B cell (primary cell): ENCODE measurements around the gene YOD1. TPM values are rescaled to one million over a fixed set of nuclear protein-coding genes. Genes with fewer than 3 reads are reported as not detected.
"Not testable (repeated sequence)": the region's sequence is repeated elsewhere in the genome, so short reads cannot be mapped to it uniquely, and the experiment has no call there.

ENCODE experiments used
- ATAC-seq: fragments of 200-7000 bp; cut with Tn5 transposase; one replicate; pipeline ENCODE4 v1.10.0; 2021; ENCODE audit warnings: low read depth, mild to moderate bottlenecking, moderate number of reproducible peaks, moderate library complexity
- CTCF ChIA-PET: fragments of 350-600 bp; sonication (Branson Sonifier 250); formaldehyde crosslinking; loops from one replicate; lab custom pipeline; 2021; ENCODE audit warnings: antibody characterized with exemption, inconsistent platforms; lab: Charles Lee
- POLR2A ChIA-PET: fragments of 350-600 bp; sonication (Branson Sonifier 250); formaldehyde crosslinking; loops from one replicate; lab custom pipeline; 2021; ENCODE audit warnings: antibody characterized with exemption; lab: Charles Lee
- DNase-seq: peaks from one replicate; pipeline ENCODE4 v3.0.0; 2013
- H2AFZ ChIP-seq: 2 replicates; pipeline ENCODE4 v1.6.1; 2012; ENCODE audit warnings: mild to moderate bottlenecking, low read depth, low read length; ENCODE audit not compliant: insufficient read depth, poor library complexity, severe bottlenecking
- H3K27ac ChIP-seq, 2 donors: 1 replicate in 1 of 2; 2 replicates in 1 of 2; pipeline ENCODE4 v1.5.1; 2012 to 2013; ENCODE audit warnings: low read length in 2 of 2, mild to moderate bottlenecking in 2 of 2, moderate library complexity in 1 of 2
- H3K27me3 ChIP-seq, 4 experiments: fragments of 200-600 bp in 1 of 4; sonication (generic) in 1 of 4; replicated peaks in 1 of 4; 1 replicate in 2 of 4; 2 replicates in 2 of 4; pipeline versions ENCODE4 v1.6.1 to v1.7.0; 2013 to 2016; ENCODE audit warnings: low read length in 3 of 4, mild to moderate bottlenecking in 2 of 4, mixed read lengths in 1 of 4, moderate library complexity in 1 of 4; ENCODE audit not compliant: insufficient read depth in 4 of 4, control insufficient read depth in 3 of 4; ENCODE audit errors: control extremely low read depth in 1 of 4
- H3K36me3 ChIP-seq, 2 experiments: replicated peaks in 1 of 2; 1 replicate in 1 of 2; 2 replicates in 1 of 2; pipeline versions ENCODE4 v1.6.1 to v1.7.1; 2013; ENCODE audit warnings: low read length in 1 of 2; ENCODE audit not compliant: insufficient read depth in 2 of 2, control insufficient read depth in 1 of 2; ENCODE audit errors: control extremely low read depth in 1 of 2, extremely low read depth in 1 of 2
- H3K4me1 ChIP-seq, 2 donors: fragments of 200-600 bp in 1 of 2; sonication (generic) in 1 of 2; 1 replicate in 1 of 2; 2 replicates in 1 of 2; pipeline versions ENCODE4 v1.5.1 to v1.6.1; 2013 to 2017; ENCODE audit warnings: low read length in 2 of 2; ENCODE audit not compliant: control insufficient read depth in 2 of 2, insufficient read depth in 2 of 2
- H3K4me2 ChIP-seq: replicated peaks from 2 replicates; pipeline ENCODE3; 2012; ENCODE audit warnings: mild to moderate bottlenecking, low read depth, low read length; ENCODE audit not compliant: poor library complexity, severe bottlenecking
- H3K4me3 ChIP-seq, 5 experiments: fragments of 200-600 bp in 1 of 5; sonication (generic) in 1 of 5; 1 replicate in 3 of 5; 2 replicates in 2 of 5; pipeline versions ENCODE4 v1.5.1 to v1.7.0; 2011 to 2016; ENCODE audit warnings: low read length in 4 of 5, mild to moderate bottlenecking in 4 of 5, low read depth in 2 of 5, control low read depth in 1 of 5, moderate library complexity in 1 of 5; ENCODE audit not compliant: insufficient read depth in 1 of 5; ENCODE audit errors: control extremely low read depth in 1 of 5, extremely low read depth in 1 of 5
- H3K79me2 ChIP-seq: fragments of 200-600 bp; sonication (generic); one replicate; pipeline ENCODE4 v1.6.0; 2016; ENCODE audit warnings: low read length; ENCODE audit not compliant: control insufficient read depth, insufficient read depth
- H3K9ac ChIP-seq: fragments of 200-600 bp; sonication (generic); 2 replicates; pipeline ENCODE4 v1.6.1; 2017; ENCODE audit warnings: mild to moderate bottlenecking, low read length, moderate library complexity
- H3K9me3 ChIP-seq, 3 donors: one replicate each; pipeline versions ENCODE4 v1.6.1 to v1.7.1; 2013; ENCODE audit warnings: low read length in 2 of 3; ENCODE audit not compliant: control insufficient read depth in 2 of 3, insufficient read depth in 1 of 3; ENCODE audit errors: control extremely low read depth in 1 of 3
- H4K20me1 ChIP-seq: 2 replicates; pipeline ENCODE4 v1.6.0; 2012; ENCODE audit warnings: mild to moderate bottlenecking, low read length; ENCODE audit not compliant: insufficient read depth, control insufficient read depth, poor library complexity, severe bottlenecking
- H3K27ac Mint-ChIP-seq: one replicate; pipeline ENCODE4 v1.8.0; 2021; ENCODE audit warnings: mixed read lengths
- H3K27me3 Mint-ChIP-seq: one replicate; pipeline ENCODE4 v1.8.0; 2021; ENCODE audit warnings: mixed read lengths
- H3K4me1 Mint-ChIP-seq: one replicate; pipeline ENCODE4 v1.8.0; 2021; ENCODE audit warnings: mixed read lengths
- H3K4me3 Mint-ChIP-seq: one replicate; pipeline ENCODE4 v1.8.0; 2021; ENCODE audit warnings: mixed read lengths
- H3K9me3 Mint-ChIP-seq: one replicate; pipeline ENCODE4 v1.8.0; 2022; ENCODE audit warnings: mixed read lengths; ENCODE audit not compliant: insufficient read depth
- EZH2 ChIP-seq: IDR thresholded peaks from 2 replicates; pipeline ENCODE4 v1.6.1; 2012; ENCODE audit warnings: borderline replicate concordance, low read depth, mild to moderate bottlenecking, moderate library complexity, low read length; ENCODE audit not compliant: insufficient read depth, poor library complexity, severe bottlenecking
- WGBS: methylation state at CpG from one replicate; pipeline ENCODE4 v1.1.5; 2013; ENCODE audit warnings: missing lambda C conversion rate; ENCODE audit not compliant: insufficient coverage; 5-methylcytosine and 5-hydroxymethylcytosine counted together
- intact Hi-C: fragments of 100-400 bp; cut with micrococcal nuclease; formaldehyde crosslinking; loops from one replicate; pipeline ENCODE4 v1.10.0; 2022
- polyA plus RNA-seq: library from polyadenylated mRNA; depleted of rRNA; stranded (reverse); fragments of >200 nt; gene quantifications from 2 replicates; pipeline ENCODE4 v1.2.3, GENCODE V29; 2012
- total RNA-seq, 2 donors: library from RNA; stranded (reverse); fragments of 120-200 nt in 1 of 2; gene quantifications; 1 replicate in 1 of 2; 2 replicates in 1 of 2; pipeline versions ENCODE4 v1.2.3 to v1.2.4, GENCODE V29; 2013 to 2022
- TF ChIP-seq, protein P1 (sequence below): fragments of 200-600 bp; IDR thresholded peaks from one replicate; pipeline ENCODE4 v1.8.0; 2022; ENCODE audit warnings: antibody characterized with exemption, mild to moderate bottlenecking

Gene YOD1
- total and polyA plus RNA-seq, 2 donors (not counting 1 experiment from before 2014, with no cell fraction given) = 2.3 to 9.4 TPM

DNA sequence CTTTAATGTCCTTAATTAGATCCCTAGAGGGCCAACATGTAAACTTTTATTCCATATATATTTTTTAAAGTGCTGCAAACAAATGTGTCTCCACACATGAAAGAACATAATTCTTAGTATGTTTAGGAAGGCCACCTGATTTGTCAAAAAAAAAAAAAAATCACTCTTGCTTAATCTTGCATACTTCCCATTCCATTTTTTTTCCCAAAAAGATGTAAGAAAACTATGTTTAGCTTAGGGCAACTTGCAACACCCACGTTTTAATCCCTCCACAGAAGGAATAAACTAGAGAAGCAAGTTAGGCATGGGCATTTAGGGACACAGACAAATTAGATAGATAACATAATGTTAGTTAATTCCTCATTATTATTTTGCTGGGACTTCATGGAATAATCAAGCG, 5.6 kb downstream of the YOD1 start:
- CTCF ChIA-PET = interaction anchor here (1.2 to 1.3 kb wide), 3 partner anchors 27 to 454 kb away, joined by 3 to 9 read pairs (median 3); no protein-coding TSS in a partner anchor
- H3K9me3 ChIP-seq = no peaks in the 10 kb centered on the region
- no peak overlapping the region for H3K4me2 ChIP-seq
- H3K36me3 ChIP-seq = peaks cover 10 to 22% of the 10 kb centered on the region in 2 experiments
- H3K4me1 Mint-ChIP-seq = peaks cover 31% of the 10 kb centered on the region
- H3K4me3 Mint-ChIP-seq = no peak overlapping the region
- H3K4me3 ChIP-seq = no peak overlapping the region
- ATAC-seq (no peak), DNase-seq (no peak)
- intact Hi-C loops = no loop called here
- H3K79me2 ChIP-seq = peaks cover 47% of the 10 kb centered on the region
- no peaks in the 10 kb centered on the region for H3K27me3 Mint-ChIP-seq
- peaks cover 6% of the 10 kb centered on the region for H4K20me1 ChIP-seq
- no CpG with 5 or more reads among the region's 2 CpGs for WGBS
- no peak overlapping the region for H3K27ac ChIP-seq
- POLR2A ChIA-PET = no interaction called here
- TF ChIP-seq, protein P1, sequence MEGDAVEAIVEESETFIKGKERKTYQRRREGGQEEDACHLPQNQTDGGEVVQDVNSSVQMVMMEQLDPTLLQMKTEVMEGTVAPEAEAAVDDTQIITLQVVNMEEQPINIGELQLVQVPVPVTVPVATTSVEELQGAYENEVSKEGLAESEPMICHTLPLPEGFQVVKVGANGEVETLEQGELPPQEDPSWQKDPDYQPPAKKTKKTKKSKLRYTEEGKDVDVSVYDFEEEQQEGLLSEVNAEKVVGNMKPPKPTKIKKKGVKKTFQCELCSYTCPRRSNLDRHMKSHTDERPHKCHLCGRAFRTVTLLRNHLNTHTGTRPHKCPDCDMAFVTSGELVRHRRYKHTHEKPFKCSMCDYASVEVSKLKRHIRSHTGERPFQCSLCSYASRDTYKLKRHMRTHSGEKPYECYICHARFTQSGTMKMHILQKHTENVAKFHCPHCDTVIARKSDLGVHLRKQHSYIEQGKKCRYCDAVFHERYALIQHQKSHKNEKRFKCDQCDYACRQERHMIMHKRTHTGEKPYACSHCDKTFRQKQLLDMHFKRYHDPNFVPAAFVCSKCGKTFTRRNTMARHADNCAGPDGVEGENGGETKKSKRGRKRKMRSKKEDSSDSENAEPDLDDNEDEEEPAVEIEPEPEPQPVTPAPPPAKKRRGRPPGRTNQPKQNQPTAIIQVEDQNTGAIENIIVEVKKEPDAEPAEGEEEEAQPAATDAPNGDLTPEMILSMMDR = no peak
- TF ChIP-seq EZH2 = no peak
- no peak overlapping the region for H2AFZ ChIP-seq
- H3K27ac Mint-ChIP-seq = no peak overlapping the region
- H3K9me3 Mint-ChIP-seq = no peaks in the 10 kb centered on the region
- H3K4me1 ChIP-seq = peaks cover 0 to 4% of the 10 kb centered on the region in 2 donors
- no peaks in the 10 kb centered on the region for H3K27me3 ChIP-seq
- no peak overlapping the region for H3K9ac ChIP-seq

DNA sequence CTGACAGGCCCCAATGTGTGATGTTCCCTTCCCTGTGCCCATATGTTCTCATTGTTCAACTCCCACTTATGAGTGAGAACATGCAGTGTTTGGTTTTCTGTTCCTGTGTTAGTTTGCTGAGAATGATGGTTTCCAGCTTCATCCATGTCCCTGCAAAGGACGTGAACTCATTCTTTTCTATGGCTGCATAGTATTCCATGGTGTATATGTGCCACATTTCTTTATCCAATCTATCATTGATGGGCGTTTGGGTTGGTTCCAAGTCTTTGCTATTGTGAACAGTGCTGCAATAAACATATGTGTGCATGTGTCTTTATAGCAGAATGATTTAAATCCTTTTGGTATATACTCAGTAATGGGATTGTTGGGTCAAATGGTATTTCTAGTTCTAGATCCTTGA, 9.6 kb downstream of the YOD1 start:
- H2AFZ ChIP-seq, H3K27me3 Mint-ChIP-seq, H3K9me3 ChIP-seq, ATAC-seq, H3K9ac ChIP-seq, H3K4me1 ChIP-seq, H3K4me2 ChIP-seq, DNase-seq, H3K27ac Mint-ChIP-seq, H3K4me3 Mint-ChIP-seq, H4K20me1 ChIP-seq, H3K27me3 ChIP-seq, intact Hi-C loops, H3K27ac ChIP-seq, H3K9me3 Mint-ChIP-seq, H3K4me3 ChIP-seq, H3K36me3 ChIP-seq: not testable (repeated sequence)
- POLR2A ChIA-PET = interaction anchor here (0.6 kb wide), 1 partner anchor 24 kb away, joined by 4 read pairs; no protein-coding TSS in a partner anchor
- H3K79me2 ChIP-seq = peaks cover 19% of the 10 kb centered on the region
- peaks cover 10% of the 10 kb centered on the region for H3K4me1 Mint-ChIP-seq
- CTCF ChIA-PET = interaction anchor here (0.7 kb wide), 1 partner anchor 380 kb away, joined by 3 read pairs; no protein-coding TSS in a partner anchor
- no CpG with 5 or more reads among the region's 2 CpGs for WGBS
